ENCODE results near the gene FGF4.

Gene FGF4

GRCh38 chr11:69734841-69735240, 40.3 kb downstream of the FGF4 start:
- TF ChIP-seq CTCF (IDR thresholded peaks at IDR 0.05; ENCODE audit: low read depth, low read length), result no peak
- no peak overlapping the region for H3K4me3 ChIP-seq (ENCODE audit: low read depth, low read length)
- peaks cover 9% of the 10 kb centered on the region for H3K9me3 ChIP-seq (ENCODE audit: severe bottlenecking)
- DNase-seq, result no peak
- H3K27ac ChIP-seq, result no peak overlapping the region
- H3K36me3 ChIP-seq, result no peaks in the 10 kb centered on the region
- H3K27me3 ChIP-seq (ENCODE audit: insufficient read depth, low read depth, severe bottlenecking), result no peaks in the 10 kb centered on the region

DNA sequence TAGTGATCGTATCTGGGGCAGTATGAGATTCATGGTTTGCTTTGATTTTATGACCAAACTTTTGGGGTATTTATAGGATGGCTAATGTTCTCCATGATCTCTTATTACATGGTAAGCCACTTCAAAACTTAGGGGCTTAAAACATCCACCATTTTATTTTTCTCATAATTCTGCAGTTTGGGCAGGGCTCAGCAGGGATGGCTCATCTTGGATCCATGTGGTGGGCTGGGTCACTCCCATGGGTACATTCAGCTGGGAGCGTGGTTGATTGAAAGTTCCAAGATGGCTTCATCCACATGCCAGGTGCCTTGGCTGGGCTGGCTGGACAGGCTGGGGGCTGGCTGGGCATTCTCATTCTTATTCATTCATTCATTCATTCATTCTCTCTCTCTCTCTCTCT, 40.8 kb downstream of the FGF4 start:
- peaks cover 9% of the 10 kb centered on the region for H3K9me3 ChIP-seq (ENCODE audit: severe bottlenecking)
- no peak overlapping the region for H3K4me3 ChIP-seq (ENCODE audit: low read depth, low read length)
- H3K36me3 ChIP-seq, result no peaks in the 10 kb centered on the region
- no peak overlapping the region for H3K27ac ChIP-seq
- no peak for DNase-seq
- H3K27me3 ChIP-seq (ENCODE audit: insufficient read depth, low read depth, severe bottlenecking), result no peaks in the 10 kb centered on the region
- no peak for TF ChIP-seq CTCF (IDR thresholded peaks at IDR 0.05; ENCODE audit: low read depth, low read length)

GRCh38 chr11:69732910-69733309, 42.2 kb downstream of the FGF4 start:
- H3K27ac ChIP-seq, result no peak overlapping the region
- TF ChIP-seq CTCF (IDR thresholded peaks at IDR 0.05; ENCODE audit: low read depth, low read length), result no peak
- peaks cover 9% of the 10 kb centered on the region for H3K9me3 ChIP-seq (ENCODE audit: severe bottlenecking)
- no peak overlapping the region for H3K4me3 ChIP-seq (ENCODE audit: low read depth, low read length)
- no peaks in the 10 kb centered on the region for H3K27me3 ChIP-seq (ENCODE audit: insufficient read depth, low read depth, severe bottlenecking)
- H3K36me3 ChIP-seq, result no peaks in the 10 kb centered on the region
- DNase-seq, result no peak

DNA sequence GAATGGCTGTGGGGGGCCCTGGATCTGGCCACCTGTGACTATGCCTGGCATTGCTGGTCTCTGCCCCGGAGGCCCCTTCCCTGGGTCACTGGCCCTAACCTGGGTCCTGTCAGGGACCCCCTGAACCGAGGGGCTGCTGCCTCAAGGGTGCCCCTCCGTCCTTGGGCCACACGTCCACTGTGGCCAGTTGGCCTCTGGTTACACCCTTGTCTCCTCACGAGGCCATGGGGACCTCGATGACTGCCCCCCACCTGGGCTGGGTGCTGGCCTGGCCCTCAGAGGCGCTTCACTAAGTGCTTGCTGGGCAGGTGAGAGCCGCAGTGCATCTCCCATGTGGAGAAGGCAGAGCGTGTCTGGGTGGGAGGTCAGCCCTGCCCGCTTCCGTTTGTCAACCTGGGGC, 44.0 kb downstream of the FGF4 start:
- Histone ChIP-seq H3K27me3 (ENCODE audit: insufficient read depth, low read depth, severe bottlenecking) (no peaks in the 10 kb centered on the region), H3K9me3 (ENCODE audit: severe bottlenecking) (peaks cover 9% of the 10 kb centered on the region), H3K4me3 (ENCODE audit: low read depth, low read length) (no peak overlapping the region), H3K27ac (no peak overlapping the region), H3K36me3 (no peaks in the 10 kb centered on the region)
- TF ChIP-seq CTCF (IDR thresholded peaks at IDR 0.05; ENCODE audit: low read depth, low read length), result no peak
- DNase-seq, result no peak

DNA sequence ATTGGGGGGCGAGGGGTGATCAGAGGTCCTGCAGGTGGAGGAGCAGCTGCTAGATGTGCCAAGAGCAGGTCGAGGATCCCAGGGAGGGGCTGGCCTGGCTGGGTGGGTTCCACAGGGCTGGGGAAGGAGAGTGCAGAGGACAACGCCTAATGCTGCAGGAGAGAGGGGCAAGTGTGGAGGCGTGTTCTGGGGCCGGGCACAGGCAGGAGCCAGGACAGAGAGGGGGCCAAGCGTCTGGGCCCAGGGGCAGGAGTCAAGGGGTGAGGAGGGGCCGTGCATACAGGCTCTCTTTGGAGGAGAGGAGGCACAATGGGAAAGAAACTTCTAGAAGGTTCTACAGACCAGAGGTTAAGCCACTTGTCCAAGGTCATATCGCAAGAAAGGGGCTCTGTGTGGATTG, 44.6 kb downstream of the FGF4 start:
- H3K27ac ChIP-seq, result no peak overlapping the region
- DNase-seq, result no peak
- no peak overlapping the region for H3K4me3 ChIP-seq (ENCODE audit: low read depth, low read length)
- no peaks in the 10 kb centered on the region for H3K36me3 ChIP-seq
- H3K27me3 ChIP-seq (ENCODE audit: insufficient read depth, low read depth, severe bottlenecking), result no peaks in the 10 kb centered on the region
- H3K9me3 ChIP-seq (ENCODE audit: severe bottlenecking), result peaks cover 9% of the 10 kb centered on the region
- no peak for TF ChIP-seq CTCF (IDR thresholded peaks at IDR 0.05; ENCODE audit: low read depth, low read length)

DNA sequence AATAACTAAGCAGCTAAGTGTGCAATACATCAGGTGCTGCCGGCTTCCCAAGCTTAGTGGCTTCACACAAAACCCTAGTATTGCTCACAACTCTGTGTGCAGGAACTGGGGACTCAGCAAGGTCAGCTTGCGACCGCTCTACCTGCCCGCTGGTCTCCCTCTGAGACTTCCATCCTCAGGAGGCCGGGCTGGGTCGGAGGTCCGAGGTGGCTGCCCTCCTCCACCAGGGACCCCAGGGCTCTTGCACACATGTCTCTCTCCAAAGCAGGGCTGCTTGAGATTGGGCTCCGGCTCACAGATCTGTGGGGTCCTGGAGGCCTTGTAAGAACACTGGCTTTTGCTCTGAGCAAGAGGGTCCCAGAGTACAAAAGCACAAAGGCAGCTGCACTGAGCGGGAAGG, 45.9 kb downstream of the FGF4 start:
- Histone ChIP-seq H3K4me3 (ENCODE audit: low read depth, low read length) (no peak overlapping the region), H3K27ac (no peak overlapping the region), H3K9me3 (ENCODE audit: severe bottlenecking) (peaks cover 2% of the 10 kb centered on the region), H3K27me3 (ENCODE audit: insufficient read depth, low read depth, severe bottlenecking) (no peaks in the 10 kb centered on the region), H3K36me3 (no peaks in the 10 kb centered on the region)
- DNase-seq, result no peak
- no peak for TF ChIP-seq CTCF (IDR thresholded peaks at IDR 0.05; ENCODE audit: low read depth, low read length)

Measured in WERI-Rb-1 (cell line).